Fibroblast of lung (primary cell): Measurements from ENCODE around the gene TNFRSF14. TPM values are rescaled to one million over a fixed set of nuclear protein-coding genes. Genes with fewer than 3 reads are reported as not detected.
"Not testable (repeated sequence)": the region's sequence is repeated elsewhere in the genome, so short reads cannot be mapped to it uniquely, and the experiment has no call there.

ENCODE experiments used
- DNase-seq, 2 donors: peaks; one replicate each; pipeline versions ENCODE4 v3.0.0 to v3.0.0-alpha.2; 2010; ENCODE audit warnings: low read depth in 2 of 2
- H2AFZ ChIP-seq: 2 replicates; pipeline ENCODE4 v1.5.1; 2012; ENCODE audit warnings: low read length, control low read depth, inconsistent platforms
- H3K27ac ChIP-seq: 2 replicates; pipeline ENCODE4 v1.5.1; 2011; ENCODE audit warnings: low read length, control low read depth; ENCODE audit not compliant: insufficient read depth
- H3K27me3 ChIP-seq: 2 replicates; pipeline ENCODE4 v1.5.1; 2011; ENCODE audit warnings: mild to moderate bottlenecking, low read length; ENCODE audit not compliant: control insufficient read depth, insufficient read depth
- H3K36me3 ChIP-seq: 2 replicates; pipeline ENCODE4 v1.5.1; 2011; ENCODE audit warnings: low read length; ENCODE audit not compliant: control insufficient read depth, insufficient read depth
- H3K4me1 ChIP-seq: 2 replicates; pipeline ENCODE4 v1.5.1; 2011; ENCODE audit warnings: low read length; ENCODE audit not compliant: control insufficient read depth, insufficient read depth; ENCODE audit errors: extremely low read depth
- H3K4me2 ChIP-seq: 2 replicates; pipeline ENCODE4 v1.5.1; 2011; ENCODE audit warnings: low read length, control low read depth; ENCODE audit not compliant: insufficient read depth; ENCODE audit errors: extremely low read depth
- H3K4me3 ChIP-seq, 4 experiments: fragments of 200-600 bp in 1 of 4; sonication (generic) in 1 of 4; replicated peaks in 1 of 4; 2 replicates each; pipeline ENCODE4 v1.5.1; 2011 to 2016; ENCODE audit warnings: low read length in 4 of 4, low read depth in 3 of 4, mild to moderate bottlenecking in 3 of 4, control low read depth in 2 of 4, inconsistent platforms in 1 of 4, mixed read lengths in 1 of 4; ENCODE audit not compliant: insufficient read depth in 1 of 4; ENCODE audit errors: control extremely low read depth in 1 of 4
- H3K79me2 ChIP-seq: 2 replicates; pipeline ENCODE4 v1.5.1; 2012; ENCODE audit warnings: mild to moderate bottlenecking, low read length, inconsistent platforms; ENCODE audit not compliant: control insufficient read depth, insufficient read depth
- H3K9ac ChIP-seq: 2 replicates; pipeline ENCODE4 v1.5.1; 2011; ENCODE audit warnings: mild to moderate bottlenecking, low read length, control low read depth; ENCODE audit not compliant: insufficient read depth
- H3K9me3 ChIP-seq: 2 replicates; pipeline ENCODE4 v1.5.1; 2012; ENCODE audit warnings: low read depth, low read length; ENCODE audit not compliant: control insufficient read depth, insufficient read depth
- H4K20me1 ChIP-seq: 2 replicates; pipeline ENCODE4 v1.5.1; 2011; ENCODE audit warnings: low read length; ENCODE audit not compliant: control insufficient read depth, insufficient read depth; ENCODE audit errors: extremely low read depth
- EZH2 ChIP-seq: IDR thresholded peaks from 2 replicates; pipeline ENCODE4 v1.5.1; 2012; ENCODE audit warnings: low read length, control low read depth, mild to moderate bottlenecking; ENCODE audit errors: missing control alignments
- polyA plus RNA-seq, 2 donors: library from polyadenylated mRNA; depleted of rRNA in 1 of 2; stranded (reverse) in 1 of 2; unstranded in 1 of 2; fragments of >200 nt; gene quantifications; 2 replicates each; pipeline ENCODE4 v1.2.1, GENCODE V29; 2011 to 2012; ENCODE audit warnings: missing spikeins in 1 of 2
- total RNA-seq: library from RNA; depleted of rRNA; stranded (reverse); fragments of >200 nt; gene quantifications from 2 replicates; pipeline ENCODE4 v1.2.1, GENCODE V29; 2014
- TF ChIP-seq, protein P1 (sequence below), 2 donors: IDR thresholded peaks in 1 of 2; conservative IDR thresholded peaks in 1 of 2; 1 replicate in 1 of 2; 2 replicates in 1 of 2; pipeline ENCODE4 v1.5.1; 2011 to 2012; ENCODE audit warnings: low read length in 2 of 2, control low read depth in 1 of 2, inconsistent platforms in 1 of 2, low read depth in 1 of 2, mild to moderate bottlenecking in 1 of 2

The TNFRSF14 gene
- total and polyA plus RNA-seq, 2 donors (not counting 1 experiment from before 2014, with no cell fraction given) = 15.2 to 85.0 TPM

DNA sequence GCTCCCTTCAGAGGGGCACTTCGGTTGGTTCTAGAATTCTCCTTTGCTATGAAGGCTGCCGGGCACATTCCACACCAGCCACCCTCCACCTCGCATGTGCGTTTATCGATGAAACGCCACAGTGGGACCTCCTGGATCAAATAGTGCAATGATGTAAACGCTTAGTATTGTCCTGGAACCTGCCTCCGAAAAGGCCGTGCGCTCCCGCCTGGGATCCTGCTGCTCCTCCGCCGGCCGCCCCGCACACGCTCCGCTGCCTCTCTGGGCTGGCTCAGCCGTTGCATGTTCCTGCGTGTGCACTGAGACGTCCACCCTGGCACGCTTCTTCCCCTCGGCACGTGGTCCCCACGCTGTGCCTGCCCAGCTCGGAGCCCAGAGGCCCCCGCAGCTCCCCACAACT is 4.0 kb upstream of the TNFRSF14 start:
- Histone ChIP-seq H3K9me3 (no peaks in the 10 kb centered on the region), H4K20me1 (no peaks in the 10 kb centered on the region), H2AFZ (no peak overlapping the region), H3K27ac (no peak overlapping the region), H3K4me3 (no peak overlapping the region), H3K4me2 (no peak overlapping the region), H3K4me1 (peaks cover 18% of the 10 kb centered on the region), H3K36me3 (no peaks in the 10 kb centered on the region), H3K79me2 (no peaks in the 10 kb centered on the region), H3K27me3 (no peaks in the 10 kb centered on the region), H3K9ac (no peak overlapping the region)
- TF ChIP-seq, protein P1, sequence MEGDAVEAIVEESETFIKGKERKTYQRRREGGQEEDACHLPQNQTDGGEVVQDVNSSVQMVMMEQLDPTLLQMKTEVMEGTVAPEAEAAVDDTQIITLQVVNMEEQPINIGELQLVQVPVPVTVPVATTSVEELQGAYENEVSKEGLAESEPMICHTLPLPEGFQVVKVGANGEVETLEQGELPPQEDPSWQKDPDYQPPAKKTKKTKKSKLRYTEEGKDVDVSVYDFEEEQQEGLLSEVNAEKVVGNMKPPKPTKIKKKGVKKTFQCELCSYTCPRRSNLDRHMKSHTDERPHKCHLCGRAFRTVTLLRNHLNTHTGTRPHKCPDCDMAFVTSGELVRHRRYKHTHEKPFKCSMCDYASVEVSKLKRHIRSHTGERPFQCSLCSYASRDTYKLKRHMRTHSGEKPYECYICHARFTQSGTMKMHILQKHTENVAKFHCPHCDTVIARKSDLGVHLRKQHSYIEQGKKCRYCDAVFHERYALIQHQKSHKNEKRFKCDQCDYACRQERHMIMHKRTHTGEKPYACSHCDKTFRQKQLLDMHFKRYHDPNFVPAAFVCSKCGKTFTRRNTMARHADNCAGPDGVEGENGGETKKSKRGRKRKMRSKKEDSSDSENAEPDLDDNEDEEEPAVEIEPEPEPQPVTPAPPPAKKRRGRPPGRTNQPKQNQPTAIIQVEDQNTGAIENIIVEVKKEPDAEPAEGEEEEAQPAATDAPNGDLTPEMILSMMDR (conservative IDR thresholded peaks at IDR 0.05 in 1 of 2, IDR thresholded peaks at IDR 0.05 in 1 of 2; ENCODE audit: low read depth in 1 of 2, low read length in 2 of 2) = no peak
- no peak for TF ChIP-seq EZH2
- no peak for DNase-seq

DNA sequence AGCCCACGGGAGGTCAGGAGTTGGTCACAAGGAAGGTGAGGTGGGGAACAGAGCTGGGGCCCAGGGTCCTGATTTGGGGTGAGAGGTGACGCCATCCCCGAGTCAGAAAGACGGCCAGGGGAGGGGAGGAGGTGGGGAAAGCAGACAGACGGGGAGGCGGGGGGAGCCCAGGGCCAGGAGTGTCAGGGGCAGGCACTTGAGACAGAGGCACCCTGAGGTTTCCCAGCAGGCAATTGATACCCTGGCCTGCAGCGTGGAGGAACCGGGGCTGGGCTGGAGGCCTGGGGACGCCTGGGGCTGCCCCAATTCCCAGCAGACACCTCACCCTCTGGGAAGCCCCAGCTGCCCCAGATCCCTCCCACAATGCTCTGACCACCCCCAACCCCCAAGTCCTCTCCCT is 3.1 kb upstream of the TNFRSF14 start:
- not testable (repeated sequence) for H3K9ac ChIP-seq, H3K27me3 ChIP-seq, H3K9me3 ChIP-seq, DNase-seq, H3K4me3 ChIP-seq, H3K27ac ChIP-seq, H3K36me3 ChIP-seq, H3K79me2 ChIP-seq, H2AFZ ChIP-seq, H3K4me2 ChIP-seq, H4K20me1 ChIP-seq
- peaks cover 14% of the 10 kb centered on the region for H3K4me1 ChIP-seq

DNA sequence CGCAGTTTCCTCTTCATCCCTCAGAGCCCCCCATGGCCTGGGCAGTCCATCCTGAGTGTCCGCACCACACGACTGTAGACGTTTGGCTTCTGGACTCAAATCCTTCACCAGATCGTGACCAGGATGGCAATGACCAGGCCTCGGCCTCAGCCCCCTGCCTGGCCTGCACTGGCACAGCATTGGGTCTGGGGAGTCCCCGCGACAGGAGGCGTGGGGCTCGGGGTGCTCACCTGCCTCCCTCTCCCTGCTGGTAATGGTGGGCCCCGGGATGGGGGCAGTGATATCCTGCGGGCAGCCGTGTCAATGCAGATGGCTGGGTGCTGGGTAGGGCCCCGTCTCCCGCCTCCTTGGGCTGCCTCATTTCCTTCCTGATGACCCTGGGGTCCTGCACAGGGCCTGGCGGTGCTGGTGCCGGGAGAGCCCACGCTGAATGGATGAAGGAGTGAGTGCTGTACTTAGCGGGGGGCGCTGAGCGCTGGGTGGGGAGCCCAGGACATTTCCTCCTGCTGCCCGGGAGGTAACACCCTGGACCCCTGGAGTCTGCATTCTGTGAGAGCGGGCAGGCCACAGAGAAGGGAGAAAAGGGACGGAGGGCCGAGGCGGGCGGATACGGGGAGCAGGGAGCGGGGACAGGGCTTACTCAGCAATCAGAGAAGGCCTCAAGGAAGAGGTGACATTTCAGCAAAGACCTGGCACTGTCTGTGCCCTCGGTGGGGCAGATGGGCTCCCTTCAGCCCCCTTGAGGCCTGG is 2.1 kb upstream of the TNFRSF14 start:
- H3K9ac ChIP-seq = no peak overlapping the region
- H3K36me3 ChIP-seq = no peaks in the 10 kb centered on the region
- H3K4me3 ChIP-seq = no peak overlapping the region
- H3K27me3 ChIP-seq = no peaks in the 10 kb centered on the region
- no peak for DNase-seq
- H2AFZ ChIP-seq = no peak overlapping the region
- TF ChIP-seq, protein P1 (conservative IDR thresholded peaks at IDR 0.05 in 1 of 2, IDR thresholded peaks at IDR 0.05 in 1 of 2; ENCODE audit: low read depth in 1 of 2, low read length in 2 of 2) = no peak
- no peak for TF ChIP-seq EZH2
- H3K4me1 ChIP-seq = peaks cover 7% of the 10 kb centered on the region
- no peak overlapping the region for H3K4me2 ChIP-seq
- no peak overlapping the region for H3K27ac ChIP-seq
- no peaks in the 10 kb centered on the region for H3K79me2 ChIP-seq
- no peaks in the 10 kb centered on the region for H4K20me1 ChIP-seq
- H3K9me3 ChIP-seq = no peaks in the 10 kb centered on the region
